IPS-NIHi11 (cell line): Measurements from ENCODE around the gene SLC22A13.
"Not testable (repeated sequence)": the region's sequence is repeated elsewhere in the genome, so short reads cannot be mapped to it uniquely, and the experiment has no call there.

Experiments used
- DNase-seq: peaks from one replicate; pipeline ENCODE4 v3.0.0; 2012; ENCODE audit warnings: mixed read lengths, low spot score

SLC22A13 gene, protein sequence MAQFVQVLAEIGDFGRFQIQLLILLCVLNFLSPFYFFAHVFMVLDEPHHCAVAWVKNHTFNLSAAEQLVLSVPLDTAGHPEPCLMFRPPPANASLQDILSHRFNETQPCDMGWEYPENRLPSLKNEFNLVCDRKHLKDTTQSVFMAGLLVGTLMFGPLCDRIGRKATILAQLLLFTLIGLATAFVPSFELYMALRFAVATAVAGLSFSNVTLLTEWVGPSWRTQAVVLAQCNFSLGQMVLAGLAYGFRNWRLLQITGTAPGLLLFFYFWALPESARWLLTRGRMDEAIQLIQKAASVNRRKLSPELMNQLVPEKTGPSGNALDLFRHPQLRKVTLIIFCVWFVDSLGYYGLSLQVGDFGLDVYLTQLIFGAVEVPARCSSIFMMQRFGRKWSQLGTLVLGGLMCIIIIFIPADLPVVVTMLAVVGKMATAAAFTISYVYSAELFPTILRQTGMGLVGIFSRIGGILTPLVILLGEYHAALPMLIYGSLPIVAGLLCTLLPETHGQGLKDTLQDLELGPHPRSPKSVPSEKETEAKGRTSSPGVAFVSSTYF

DNA sequence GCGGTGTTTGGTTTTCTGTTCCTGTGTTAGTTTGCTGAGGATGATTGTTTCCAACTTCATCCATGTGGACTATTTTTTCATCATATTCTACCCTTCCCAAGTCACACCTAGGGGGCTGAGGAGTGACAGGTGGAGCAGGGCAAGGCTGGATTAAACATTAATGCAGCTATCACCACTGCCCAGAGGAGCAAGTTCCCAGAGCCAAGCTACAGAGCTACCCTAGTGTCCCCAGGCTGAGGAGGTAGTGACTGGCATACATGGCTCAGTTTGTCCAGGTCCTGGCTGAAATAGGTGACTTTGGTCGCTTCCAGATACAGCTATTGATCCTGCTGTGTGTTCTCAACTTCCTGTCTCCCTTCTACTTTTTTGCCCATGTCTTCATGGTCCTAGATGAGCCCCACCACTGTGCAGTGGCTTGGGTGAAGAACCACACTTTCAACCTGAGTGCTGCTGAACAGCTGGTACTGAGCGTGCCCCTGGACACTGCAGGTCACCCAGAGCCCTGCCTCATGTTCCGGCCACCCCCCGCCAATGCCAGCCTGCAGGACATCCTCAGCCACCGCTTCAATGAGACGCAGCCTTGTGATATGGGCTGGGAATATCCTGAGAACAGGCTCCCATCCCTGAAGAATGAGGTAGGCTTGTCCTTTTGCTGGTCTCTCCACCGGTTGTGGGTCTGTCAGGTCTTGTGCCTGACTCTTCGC is at the start of gene SLC22A13:
Gene SLC22A13, plus strand, starts transcription at position 209 of the 704 bp plus-strand sequence. Its CDS starts 49 bp downstream, at position 258.
- DNase-seq: no peak

DNA sequence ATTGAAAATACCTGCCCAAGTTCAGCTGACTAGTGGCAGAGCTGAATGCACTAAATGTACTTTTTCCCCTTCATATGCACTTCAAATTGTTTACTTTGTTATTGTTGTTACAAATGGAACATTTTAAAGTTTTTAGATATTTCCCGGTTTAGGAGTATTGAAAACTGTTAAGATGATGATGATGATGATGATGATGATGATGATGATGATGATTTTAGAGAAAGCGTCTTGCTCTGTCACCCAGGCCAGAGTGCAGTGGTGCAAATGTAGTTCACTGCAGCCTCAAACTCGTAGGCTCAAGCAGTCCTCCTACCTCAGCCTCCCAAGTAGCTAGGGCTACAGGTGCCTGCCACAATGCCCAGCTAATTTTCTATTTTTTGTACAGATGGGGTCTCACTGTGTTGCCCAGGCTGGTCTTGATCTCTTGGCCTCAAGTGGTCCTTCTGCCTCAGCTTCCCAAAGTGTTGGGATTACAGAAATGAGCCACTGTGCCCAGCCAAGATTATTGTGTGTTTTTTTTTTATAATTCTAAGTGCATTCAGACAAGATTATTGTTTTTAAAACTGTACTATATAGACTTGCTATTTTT is 45.9 kb upstream of the SLC22A13 start:
- DNase-seq: no peak

DNA sequence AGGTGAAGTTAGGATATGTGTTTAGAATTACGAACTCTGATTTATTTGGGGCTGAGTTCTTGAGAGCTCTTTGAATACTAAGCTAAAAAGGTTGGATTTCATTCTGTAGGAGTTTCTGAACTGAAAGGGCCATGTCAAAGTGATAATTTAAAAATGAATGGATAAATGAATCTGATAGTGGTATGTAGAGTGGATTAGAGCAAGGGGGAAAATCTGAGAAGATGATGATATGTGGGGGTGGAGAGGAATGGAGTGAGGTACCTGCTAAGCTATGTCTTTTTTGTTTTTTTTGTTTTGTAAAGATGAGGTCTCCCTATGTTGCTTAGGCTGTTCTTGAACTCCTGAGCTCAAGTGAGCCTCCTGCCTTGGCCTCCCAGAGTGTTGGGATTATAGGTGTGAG is 44.6 kb upstream of the SLC22A13 start:
- DNase-seq: no peak

DNA sequence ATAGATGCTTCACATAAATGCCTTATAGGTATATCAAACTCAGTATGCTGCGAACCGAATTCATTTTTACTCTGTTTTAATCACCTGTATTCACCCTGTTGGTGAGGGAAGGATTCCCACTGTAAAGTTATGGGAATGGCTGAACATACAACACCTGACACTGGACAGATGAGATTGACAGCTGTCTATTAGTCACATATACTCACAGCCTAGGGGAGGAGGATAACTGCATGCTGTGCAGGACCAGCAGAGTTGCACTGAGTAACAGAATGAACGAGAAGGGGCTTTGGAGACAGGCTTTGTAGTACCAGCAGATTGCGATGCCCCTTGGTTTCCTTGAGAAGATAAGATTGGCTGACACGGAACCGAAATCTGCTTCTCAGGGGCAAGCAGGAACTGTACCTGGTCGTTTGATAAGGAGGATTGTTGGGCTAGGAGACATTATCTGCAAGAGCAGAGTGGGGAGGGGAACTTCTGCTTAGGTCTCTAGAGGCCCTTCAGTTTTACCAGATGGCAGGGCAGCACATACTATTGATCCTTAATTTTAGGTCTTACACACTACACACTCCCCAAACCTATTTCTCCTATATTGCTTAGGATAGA is 43.5 kb upstream of the SLC22A13 start:
- no peak for DNase-seq

- DNase-seq: no peak
These were observed 41.3 kb upstream of the SLC22A13 start for GRCh38 chr3:38224357-38224756.

- DNase-seq: no peak
These were observed 39.3 kb upstream of the SLC22A13 start for GRCh38 chr3:38226273-38226672.

DNA sequence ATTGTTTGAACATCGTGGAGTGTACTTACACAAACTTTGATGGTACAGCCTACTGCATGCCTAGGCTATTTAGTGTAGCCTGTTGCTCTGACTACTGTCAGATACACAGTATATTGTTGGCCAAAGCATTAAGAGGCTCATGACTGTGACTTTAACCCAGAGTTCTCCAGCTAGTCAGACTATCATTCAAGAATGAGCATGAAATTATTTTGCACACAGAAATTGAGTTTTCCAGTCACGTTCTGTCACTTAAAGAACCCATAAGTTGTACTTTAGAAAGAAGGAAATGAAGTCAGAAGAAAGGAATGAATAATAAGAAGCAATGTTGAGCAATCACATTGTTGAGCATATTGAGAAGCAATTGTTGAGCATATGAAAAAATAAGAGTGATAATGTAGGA is 37.6 kb upstream of the SLC22A13 start:
- DNase-seq: no peak

DNA sequence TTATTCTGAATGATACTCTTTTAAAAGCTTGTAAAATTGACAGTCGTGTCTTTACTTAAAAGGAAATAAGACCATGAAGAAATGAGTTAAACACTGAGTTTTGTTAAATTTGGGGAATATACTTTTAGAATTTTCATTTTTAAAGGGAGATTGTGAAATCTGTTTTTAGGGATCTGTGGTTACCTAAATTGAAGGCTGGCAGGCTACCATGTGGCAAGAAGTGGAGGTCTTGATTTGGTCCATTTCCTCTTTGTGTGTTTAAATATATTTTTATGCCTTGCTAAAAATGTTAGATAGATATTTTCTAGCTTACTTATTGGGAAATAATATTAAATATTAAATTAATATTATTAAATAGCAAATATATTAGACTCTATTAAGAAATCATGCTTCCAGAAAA is 36.6 kb upstream of the SLC22A13 start:
- DNase-seq: no peak

- no peak for DNase-seq
These were observed 32.9 kb upstream of the SLC22A13 start for GRCh38 chr3:38232701-38233100.

GRCh38 chr3:38235466-38235865 is 30.1 kb upstream of the SLC22A13 start:
- no peak for DNase-seq

GRCh38 chr3:38238416-38239008 is 27.1 kb upstream of the SLC22A13 start:
- no peak for DNase-seq

DNA sequence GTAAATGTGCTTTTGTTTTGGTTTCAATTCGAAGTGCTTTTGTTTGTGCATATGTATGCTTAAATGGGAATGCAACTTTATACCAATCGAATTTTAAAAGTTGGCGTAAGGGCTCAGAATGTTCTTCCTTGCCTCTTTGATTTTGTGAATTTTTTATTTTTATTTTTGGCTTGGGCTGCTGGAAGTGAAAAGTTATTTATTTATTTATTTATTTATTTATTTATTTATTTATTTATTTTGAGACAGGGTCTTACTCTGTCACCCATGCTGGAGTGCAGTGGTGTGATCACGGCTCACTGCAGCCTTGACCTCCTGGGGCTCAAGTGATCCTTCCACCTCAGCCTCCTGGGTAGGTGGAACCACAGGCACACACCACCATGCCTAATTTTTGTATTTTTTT is 22.8 kb upstream of the SLC22A13 start:
- DNase-seq: not testable (repeated sequence)

DNA sequence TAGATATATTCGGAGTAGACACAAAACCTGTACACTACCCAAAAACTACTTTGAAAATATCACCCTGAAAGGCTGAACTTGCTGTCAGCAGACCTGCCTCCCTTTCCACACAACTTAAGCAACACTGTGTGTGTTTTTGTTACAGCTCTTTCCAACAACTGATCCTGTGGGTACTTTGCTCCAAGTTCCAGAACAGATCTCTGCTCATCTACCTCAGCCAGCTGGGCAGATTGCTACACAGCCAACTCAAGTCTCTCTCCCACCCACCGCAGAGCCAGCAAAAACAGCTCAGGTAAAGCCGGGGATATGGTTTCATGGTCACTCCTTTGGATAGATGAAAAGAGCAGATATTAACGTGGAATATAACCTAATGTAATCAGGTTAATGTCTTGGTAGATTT is 19.7 kb upstream of the SLC22A13 start:
- DNase-seq: no peak

GRCh38 chr3:38247366-38248035 is 18.1 kb upstream of the SLC22A13 start:
- peak; percentile 52 for DNase-seq

DNA sequence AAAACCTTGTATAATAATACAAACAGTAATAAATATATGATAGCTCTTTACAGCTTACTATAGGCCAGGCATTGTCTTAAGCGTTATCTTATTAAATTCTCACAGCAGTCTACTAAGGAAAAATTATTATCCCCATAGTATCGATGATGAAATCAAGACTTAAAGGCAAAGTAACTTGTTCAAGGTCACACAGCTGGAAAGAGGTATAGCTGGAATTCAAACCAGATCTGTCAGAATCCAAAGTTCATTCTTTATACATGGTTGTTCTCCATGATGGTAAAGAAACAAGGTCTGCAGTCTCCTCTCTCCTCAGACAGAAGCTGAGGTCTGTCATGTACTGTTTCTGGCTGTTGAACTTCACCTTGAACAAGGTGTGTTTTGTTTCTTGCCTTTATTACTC is 15.4 kb upstream of the SLC22A13 start:
- no peak for DNase-seq

GRCh38 chr3:38251197-38251596 is 14.4 kb upstream of the SLC22A13 start:
- DNase-seq: no peak

GRCh38 chr3:38253704-38254103 is 11.9 kb upstream of the SLC22A13 start:
- no peak for DNase-seq

- no peak for DNase-seq
These were observed 10.7 kb upstream of the SLC22A13 start for GRCh38 chr3:38254872-38255271.

DNA sequence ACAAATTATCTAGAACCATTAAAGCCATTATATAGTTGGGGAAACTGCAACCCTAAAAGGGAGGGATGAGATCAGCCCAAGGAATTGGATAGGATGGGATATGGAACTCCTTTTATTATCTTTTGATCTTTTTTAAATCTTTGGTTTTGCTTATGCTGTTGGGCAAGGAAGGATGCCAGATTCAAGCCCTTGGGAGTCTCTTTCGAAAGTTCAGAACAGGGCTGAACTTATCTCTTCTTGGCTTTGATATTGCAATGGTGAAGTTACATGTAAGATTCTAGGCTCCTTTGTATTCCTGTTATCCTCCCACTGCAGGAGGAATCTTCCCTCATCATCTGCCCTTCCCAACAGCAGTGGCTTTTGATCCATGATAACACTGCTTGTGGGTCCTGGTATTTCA is 10.0 kb upstream of the SLC22A13 start:
- no peak for DNase-seq

DNA sequence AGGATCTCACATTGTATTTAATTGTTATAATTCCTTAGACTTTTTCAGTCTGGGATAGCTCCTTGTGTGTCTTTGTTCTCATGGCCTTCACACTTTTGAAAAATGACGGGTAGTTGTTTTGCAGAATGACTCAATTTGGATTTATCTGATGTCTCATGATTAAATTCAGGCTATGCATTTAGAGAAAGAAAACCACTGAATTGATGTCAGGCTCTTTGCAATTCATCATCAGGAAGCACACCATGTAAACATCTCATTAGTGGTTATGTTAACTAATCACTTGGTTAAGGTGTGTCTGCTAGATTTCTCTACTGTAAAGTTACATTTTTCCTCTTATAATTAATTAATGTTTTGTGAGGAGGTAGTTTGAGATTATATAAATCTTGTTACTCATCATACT is 8.0 kb upstream of the SLC22A13 start:
- DNase-seq: no peak

DNA sequence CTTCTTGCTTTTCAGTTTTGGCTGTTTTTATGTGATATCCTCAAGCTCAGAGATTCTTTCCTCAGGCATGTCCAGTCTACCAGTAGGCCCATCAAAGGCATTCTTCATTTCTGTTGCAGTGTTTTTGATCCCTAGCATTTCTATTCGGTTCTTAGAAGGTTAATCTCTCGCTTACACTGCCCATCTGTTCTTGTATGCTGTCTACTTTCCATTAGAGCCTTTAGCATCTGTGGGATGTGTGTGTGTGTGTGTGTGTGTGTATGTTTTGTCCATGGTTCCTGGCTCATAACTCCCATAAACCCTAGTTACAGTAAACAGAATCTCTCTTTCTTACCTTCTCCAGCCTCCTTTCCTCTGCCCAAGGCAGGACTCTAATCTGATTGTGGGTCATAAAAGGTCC is 5.1 kb upstream of the SLC22A13 start:
- no peak for DNase-seq
